RPMI7951 (cell line): Measurements from ENCODE around the gene EXD1. TPM values are rescaled to one million over a fixed set of nuclear protein-coding genes. Genes with fewer than 3 reads are reported as not detected.

ENCODE experiments used
- DNase-seq: peaks from one replicate; pipeline ENCODE4 v3.0.0-alpha.2; 2012; ENCODE audit warnings: low read depth
- total RNA-seq: library from RNA; depleted of rRNA; stranded (reverse); fragments of >200 nt; shearing (Covaris generic); gene quantifications from 2 replicates; pipeline ENCODE4 v1.2.3, GENCODE V29; 2014

EXD1 gene
- total RNA-seq, 1 experiment from 2014 or later: not detected

DNA sequence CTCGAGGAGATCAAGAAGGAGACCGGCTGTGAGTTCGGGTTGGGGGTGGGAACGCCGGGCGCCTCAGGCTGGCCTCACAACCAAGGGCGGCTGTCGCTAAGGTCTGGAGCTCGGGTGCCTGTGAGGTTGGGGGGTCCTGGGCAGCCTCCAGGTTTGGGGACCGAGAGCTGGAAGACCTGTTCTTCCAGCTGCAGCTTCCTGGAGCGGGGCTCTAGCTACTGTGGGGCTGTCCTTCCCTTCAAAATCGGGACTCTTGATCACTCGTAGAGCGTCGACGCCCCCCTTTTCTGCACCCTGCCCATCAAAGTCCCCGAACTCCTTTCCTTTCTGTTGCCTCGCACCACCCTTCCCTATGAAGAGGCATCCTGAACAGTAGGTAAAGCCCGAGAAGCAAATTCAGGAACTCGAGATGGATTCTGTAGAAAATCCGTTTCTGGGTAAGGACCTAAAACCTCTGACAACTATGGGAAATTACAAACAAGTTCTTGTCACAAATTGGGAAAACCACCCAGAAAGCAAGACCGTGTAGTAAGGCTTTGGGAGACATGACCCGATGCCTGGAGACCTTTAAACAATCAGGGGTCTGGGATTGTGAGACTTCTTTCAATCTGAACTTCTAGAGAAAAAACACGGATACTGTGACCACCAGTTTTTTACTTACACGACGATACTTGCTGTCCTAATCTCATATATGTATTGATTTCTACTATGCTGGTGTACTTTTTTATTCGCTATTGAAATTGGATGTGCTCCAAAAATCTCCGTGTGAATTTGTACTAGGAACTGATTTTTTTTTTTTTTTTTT lies 1.1 kb upstream of the EXD1 start:
- DNase-seq: no peak

DNA sequence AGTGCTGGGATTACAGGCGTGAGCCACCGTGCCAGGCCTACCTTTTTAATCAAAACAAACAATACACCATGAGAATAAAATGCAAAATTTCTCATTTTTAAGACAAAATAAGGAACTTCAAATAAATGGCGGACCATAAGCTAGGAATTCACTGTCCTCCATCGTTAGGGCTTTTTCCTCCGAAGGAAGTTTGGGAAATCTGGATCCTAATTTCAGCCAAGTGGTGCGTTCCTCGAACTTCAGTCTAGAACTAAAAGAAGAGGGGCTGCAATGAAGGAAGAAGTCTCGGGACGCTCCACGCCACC lies 260 bp downstream of the EXD1 start:
- DNase-seq: no peak

DNA sequence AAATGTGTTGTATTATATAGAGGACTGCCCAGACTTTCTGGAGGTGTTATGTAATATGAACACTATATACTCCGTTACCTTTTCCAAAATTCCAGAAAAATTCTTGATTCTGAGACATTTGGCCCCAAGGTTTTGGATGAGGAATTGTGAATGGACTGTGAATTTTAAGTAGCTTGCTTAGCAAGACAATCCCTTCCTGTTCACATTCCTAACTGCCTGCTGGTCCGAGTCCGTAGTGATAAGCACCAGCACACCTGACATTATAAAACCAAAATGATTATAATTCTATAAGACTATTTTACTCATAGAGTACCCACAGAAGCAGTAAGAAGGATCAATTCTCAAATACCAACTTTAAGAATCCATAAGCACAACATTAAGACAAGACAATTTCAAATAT lies 11.2 kb downstream of the EXD1 start:
- no peak for DNase-seq

- no peak for DNase-seq
These were observed 11.7 kb downstream of the EXD1 start for GRCh38 chr15:41218851-41219250.

GRCh38 chr15:41215708-41216107 lies 14.8 kb downstream of the EXD1 start:
- no peak for DNase-seq

GRCh38 chr15:41207687-41208448 lies 22.7 kb downstream of the EXD1 start:
- peak; percentile 66 for DNase-seq

- DNase-seq: no peak
These were observed 25.2 kb downstream of the EXD1 start for GRCh38 chr15:41205315-41205714.

- DNase-seq: no peak
These were observed 27.2 kb downstream of the EXD1 start for GRCh38 chr15:41203395-41203794.

DNA sequence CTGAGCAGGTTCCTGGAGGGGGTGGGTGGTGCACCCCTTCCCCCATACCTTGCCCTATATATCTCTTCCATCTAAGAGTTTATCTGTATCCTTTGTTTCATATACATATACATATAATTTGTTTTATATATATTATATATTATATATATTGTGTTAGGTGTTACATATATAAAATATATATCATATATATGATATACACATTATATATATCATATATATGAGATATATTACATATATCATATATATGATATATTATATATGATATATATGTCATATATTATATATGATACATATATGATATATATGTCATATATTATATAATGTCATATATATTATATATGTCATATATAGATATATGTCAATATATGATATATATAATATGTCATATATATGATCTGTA lies 31.1 kb downstream of the EXD1 start:
- no peak for DNase-seq

DNA sequence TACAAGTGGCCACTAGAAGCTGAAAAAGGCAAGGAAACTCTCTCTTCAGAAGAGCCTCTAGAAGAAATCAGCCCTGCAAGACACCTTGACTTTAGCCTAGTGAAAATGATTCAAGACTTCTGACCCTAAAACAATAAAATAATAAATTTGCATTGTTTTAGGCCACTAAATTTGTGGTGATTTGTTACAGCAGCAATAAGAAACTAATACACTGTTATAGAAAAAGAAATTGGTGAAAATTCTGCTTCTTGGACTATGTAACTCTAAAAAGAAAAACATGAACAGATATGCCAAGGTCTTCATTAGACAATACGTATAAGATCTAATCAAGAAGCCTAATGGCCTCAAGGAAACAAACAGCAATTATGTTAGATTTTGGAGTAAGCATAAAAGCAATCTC lies 36.1 kb downstream of the EXD1 start:
- DNase-seq: no peak

DNA sequence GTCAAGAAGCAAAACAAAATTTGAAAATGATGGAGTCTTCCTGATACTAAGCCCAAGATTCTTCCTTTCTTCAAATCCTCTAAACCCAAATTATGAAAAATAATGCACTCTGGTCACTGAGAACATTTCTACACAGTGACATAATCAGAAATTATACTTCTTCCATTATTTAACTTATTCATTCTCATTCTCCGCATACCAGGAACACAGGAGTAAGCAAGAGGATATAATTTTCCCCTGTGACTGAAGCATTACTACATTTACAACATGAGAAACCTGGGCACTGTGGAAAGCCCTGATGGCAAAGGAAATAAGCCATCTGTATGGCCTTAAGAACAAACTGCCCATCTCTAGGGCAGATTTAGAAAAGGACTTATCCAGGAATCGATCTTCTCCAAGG lies 47.0 kb downstream of the EXD1 start:
- DNase-seq: no peak

DNA sequence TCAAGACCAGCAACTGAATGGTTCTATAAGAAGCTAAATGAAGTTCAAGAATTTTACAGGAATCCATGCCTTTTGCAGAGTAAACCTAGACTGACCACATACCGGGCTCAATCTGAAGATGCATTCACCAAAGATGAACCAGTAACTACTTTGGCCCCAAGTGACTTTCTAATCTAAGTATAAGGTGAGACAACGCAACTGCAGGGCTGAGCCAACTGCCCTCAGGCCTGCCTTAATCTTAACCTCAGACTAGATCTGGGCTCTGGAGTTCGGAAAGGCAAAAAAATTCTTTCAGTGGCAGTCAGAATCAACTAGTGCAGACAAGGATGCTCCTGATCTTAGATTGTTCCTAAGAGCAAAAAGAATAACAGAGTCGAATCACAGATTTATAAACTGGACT lies 48.3 kb downstream of the EXD1 start:
- no peak for DNase-seq

DNA sequence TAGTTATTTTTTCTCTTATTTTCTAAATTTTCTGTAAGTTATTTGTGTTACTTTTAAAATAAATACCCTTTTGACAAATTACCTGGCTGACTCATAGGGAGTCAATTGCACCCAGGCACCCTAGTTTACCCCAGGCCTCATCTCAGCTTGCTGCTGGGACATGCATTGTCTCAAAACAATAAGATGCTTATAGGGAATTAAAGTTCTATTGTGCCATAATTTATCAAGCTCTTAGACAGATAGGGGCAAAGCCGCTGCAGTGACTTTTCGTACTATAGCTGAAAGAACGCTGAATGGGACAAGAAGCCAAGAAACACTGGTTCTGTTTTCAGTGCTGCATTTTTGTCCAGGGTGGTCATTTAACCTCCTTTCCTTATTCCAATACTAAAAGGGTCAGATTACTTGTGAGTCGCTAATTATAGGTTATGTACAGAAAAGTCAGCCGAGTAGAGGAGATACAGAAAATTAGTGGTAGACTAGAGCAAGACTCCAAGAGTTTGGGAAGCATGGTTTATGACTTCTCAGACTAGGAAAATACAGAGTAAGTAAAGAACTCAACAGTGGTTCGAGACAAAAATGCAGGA lies 50.3 kb downstream of the EXD1 start:
- no peak for DNase-seq

- DNase-seq: no peak
These were observed 60.8 kb downstream of the EXD1 start for GRCh38 chr15:41169781-41170180.

DNA sequence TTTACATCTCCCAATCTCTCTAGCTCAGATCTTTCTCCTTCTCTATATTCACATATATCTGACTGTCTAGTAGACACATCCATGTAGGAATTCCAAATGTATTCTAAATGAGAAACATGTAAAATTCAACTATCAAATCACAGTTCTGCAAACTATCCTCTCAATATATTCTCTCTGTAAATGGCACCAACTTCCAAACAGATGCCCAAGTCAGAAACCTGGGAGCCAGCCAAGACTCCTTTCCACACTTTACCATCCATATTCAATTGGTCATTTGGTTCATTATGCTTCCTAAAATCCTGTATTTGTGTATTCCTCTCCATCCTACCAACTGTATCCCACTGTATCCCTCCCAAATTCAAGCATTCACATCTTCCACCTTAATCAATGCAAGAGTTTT lies 61.5 kb downstream of the EXD1 start:
- DNase-seq: no peak

DNA sequence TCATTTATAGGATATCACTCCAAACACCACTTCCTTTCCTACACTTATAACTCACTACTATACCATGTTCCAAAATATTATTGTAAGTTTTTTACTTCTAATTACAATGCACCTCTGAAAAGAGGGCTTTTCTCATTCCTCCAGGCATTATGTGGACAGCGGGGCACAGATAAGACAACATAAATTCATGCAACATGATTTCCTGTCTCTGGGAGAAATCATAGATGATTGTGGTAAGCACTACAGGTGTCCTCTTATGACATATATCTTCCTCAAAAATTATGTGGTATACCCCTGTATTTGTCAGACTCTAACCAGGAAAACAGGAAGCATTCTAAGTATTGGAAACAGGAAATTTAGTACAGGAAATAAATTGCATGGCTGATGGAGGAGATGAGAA lies 68.8 kb downstream of the EXD1 start:
- no peak for DNase-seq

DNA sequence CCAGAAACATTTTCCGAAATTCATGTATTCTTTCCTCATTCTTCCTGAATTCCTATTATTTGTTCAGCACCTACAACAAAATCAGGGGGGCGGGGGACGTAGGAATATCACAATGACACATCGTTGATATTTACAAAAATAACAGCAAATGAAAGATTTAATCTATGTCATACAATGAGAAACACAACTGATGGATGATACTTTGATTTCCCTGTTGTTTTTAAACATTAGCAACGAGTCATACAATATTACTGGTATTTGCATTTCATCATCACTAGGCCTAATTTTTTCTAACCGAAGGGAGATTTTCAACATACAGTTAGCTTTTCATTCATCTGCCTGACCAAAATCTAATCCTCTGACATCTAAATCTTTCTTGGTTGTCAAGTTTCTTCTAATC lies 69.2 kb downstream of the EXD1 start:
- no peak for DNase-seq

DNA sequence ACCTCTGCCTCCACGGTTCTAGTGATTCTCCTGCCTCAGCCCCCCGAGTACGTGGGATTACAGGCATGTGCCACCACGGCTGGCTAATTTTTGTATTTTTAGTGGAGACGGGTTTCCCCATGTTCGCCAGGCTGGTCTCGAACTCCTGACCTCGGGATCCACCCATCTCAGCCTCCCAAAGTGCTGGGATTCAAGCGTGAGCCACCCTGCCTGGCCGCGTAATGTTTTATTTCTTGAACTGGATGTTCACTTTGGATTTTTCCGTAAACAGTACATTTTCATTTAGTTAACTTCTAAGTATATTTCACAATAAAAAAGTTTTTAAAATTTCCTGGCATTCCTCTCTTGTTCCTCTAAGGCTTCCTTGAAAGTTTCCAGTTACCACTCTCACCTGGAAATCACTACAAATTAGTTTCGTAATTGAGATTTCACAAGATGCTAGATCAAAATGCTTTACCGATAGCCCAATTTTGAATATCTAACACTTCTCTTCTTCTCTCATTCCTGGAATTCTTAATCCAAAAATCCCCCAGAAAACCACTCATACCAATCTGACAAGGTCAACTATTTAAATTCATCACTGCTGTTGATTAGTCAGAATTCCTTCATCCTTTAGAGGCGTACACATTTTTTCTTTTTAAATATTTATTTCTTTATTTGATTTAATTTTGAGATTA lies 69.8 kb downstream of the EXD1 start:
- DNase-seq: no peak

DNA sequence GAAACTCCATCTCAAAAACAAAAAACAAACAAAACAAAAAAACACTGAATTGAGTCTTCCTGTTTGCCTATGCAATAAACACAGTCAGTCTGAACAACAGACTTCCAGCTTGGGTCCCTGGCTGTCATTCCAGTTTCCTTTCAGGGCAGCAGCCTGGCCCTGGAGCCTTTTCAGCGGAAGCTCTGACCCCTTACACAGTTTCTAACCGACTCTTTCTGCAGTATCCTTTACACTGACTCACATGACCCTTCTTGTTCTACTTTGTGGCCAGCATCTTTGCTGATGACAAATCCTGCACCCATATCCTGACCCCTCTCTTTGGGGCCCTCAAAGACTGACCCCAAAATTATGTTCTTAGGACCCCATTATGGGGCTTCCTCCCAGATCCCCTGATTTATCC lies 76.1 kb downstream of the EXD1 start:
- DNase-seq: peak; percentile 9

DNA sequence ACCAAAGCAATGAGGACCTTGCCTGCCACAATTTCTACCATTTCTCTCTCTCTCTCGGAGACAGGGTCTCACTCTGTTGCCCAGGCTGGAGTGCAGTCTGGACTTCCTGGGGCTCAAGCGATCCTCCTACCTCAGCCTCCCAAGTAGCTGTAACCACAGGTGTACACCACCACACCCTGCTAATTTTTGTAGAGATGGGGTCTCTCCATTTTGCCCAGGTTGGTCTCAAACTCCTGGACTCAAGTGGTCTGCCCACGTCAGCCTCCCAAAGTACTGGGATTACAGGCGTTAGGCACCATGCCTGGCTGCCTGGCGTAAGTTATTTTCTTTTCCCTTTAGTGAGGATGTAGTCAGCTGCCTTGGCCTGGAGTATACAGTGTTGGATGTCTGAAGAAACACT lies 76.8 kb downstream of the EXD1 start:
- DNase-seq: no peak

DNA sequence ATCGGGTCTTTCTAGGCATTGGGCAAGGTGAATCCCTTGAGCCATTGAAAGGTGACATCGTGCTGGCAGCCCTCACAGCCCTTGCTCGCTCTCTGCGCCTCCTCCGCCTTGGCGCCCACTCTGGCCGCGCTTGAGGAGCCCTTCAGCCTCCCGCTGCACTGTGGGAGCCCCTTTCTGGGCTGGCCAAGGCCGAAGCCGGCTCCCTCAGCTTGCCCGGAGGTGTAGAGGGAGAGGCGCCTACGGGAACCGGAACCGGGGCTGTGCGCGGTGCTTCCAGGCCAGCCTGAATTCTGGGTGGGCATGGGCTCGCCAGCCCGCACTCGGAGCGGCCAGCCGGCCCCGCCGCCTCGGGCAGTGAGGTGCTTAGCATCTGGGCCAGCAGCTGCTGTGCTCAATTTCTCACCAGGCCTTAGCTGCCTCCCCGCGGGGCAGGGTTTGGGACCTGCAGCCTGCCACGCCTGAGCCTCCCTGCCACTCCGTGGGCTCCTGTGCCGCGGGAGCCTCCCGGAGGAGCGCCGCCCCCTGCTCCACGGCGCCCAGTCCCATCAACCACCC lies 79.0 kb downstream of the EXD1 start:
- DNase-seq: no peak

DNA sequence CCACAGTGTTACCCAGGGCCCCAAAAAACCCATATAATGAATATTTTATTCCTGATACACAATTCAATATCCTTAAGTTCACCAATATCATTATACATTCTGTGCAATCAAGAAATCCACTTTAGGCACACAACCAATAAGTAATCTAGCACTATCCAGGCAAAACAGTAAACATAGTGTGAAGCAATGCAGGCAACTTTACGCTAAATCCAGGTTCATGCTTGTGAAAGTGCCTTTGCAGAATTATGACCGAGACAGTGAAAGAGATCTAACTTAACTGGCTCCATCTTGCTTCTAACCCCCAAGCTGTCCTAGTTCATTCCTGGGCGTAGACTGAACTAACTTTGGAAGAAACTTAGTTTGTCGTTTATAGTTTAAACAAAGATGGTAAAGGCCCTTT lies 80.3 kb downstream of the EXD1 start:
- no peak for DNase-seq
